CD4-positive, alpha-beta T cell (primary cell): ENCODE measurements around the gene TEN1. TPM values are rescaled to one million over a fixed set of nuclear protein-coding genes. Genes with fewer than 3 reads are reported as not detected.

Source experiments
- ATAC-seq: fragments of 200-7000 bp; cut with Tn5 transposase; one replicate; pipeline ENCODE4 v1.10.0; 2022; ENCODE audit warnings: mild to moderate bottlenecking; ENCODE audit not compliant: poor library complexity
- CTCF ChIA-PET: fragments of 350-600 bp; sonication (Branson Sonifier 250); formaldehyde crosslinking; loops from one replicate; lab custom pipeline; 2021; ENCODE audit warnings: antibody characterized with exemption, inconsistent platforms; lab: Charles Lee
- POLR2A ChIA-PET: fragments of 350-600 bp; sonication (Branson Sonifier 250); formaldehyde crosslinking; loops from one replicate; lab custom pipeline; 2021; ENCODE audit warnings: antibody characterized with exemption, inconsistent platforms; lab: Charles Lee
- DNase-seq, 14 experiments: peaks; one replicate each; pipeline ENCODE4 v3.0.0-alpha.2; 2013 to 2020; ENCODE audit warnings: mixed read lengths in 2 of 14
- H3K27ac ChIP-seq, 2 donors: one replicate each; pipeline versions ENCODE4 v1.5.1 to v1.7.0; 2013; ENCODE audit warnings: low read length in 2 of 2, low read depth in 1 of 2, mild to moderate bottlenecking in 1 of 2
- H3K27me3 ChIP-seq, 2 experiments: 1 replicate in 1 of 2; 2 replicates in 1 of 2; pipeline versions ENCODE4 v1.6.1 to v1.7.0; 2013; ENCODE audit warnings: low read length in 2 of 2, control low read depth in 1 of 2, mild to moderate bottlenecking in 1 of 2, moderate library complexity in 1 of 2; ENCODE audit not compliant: insufficient read depth in 2 of 2, control insufficient read depth in 1 of 2
- H3K36me3 ChIP-seq: one replicate; pipeline ENCODE4 v1.6.1; 2013; ENCODE audit warnings: low read length, control low read depth; ENCODE audit not compliant: insufficient read depth
- H3K4me1 ChIP-seq: one replicate; pipeline ENCODE4 v1.6.1; 2013; ENCODE audit warnings: low read length, control low read depth; ENCODE audit not compliant: insufficient read depth
- H3K4me3 ChIP-seq: one replicate; pipeline ENCODE4 v1.5.1; 2013; ENCODE audit warnings: mild to moderate bottlenecking, low read length, moderate library complexity
- H3K9me3 ChIP-seq, 2 experiments: 1 replicate in 1 of 2; 2 replicates in 1 of 2; pipeline versions ENCODE4 v1.6.1 to v1.7.0; 2013; ENCODE audit warnings: low read length in 2 of 2, mild to moderate bottlenecking in 2 of 2, control low read depth in 1 of 2, moderate library complexity in 1 of 2; ENCODE audit not compliant: control insufficient read depth in 1 of 2, insufficient read depth in 1 of 2
- H3K27ac Mint-ChIP-seq: one replicate; pipeline ENCODE4 v1.8.0; 2020; ENCODE audit warnings: mixed read lengths
- H3K27me3 Mint-ChIP-seq: one replicate; pipeline ENCODE4 v1.8.0; 2021; ENCODE audit warnings: mixed read lengths
- H3K36me3 Mint-ChIP-seq: one replicate; pipeline ENCODE4 v1.8.0; 2021; ENCODE audit warnings: low read depth, mixed read lengths
- H3K4me1 Mint-ChIP-seq: one replicate; pipeline ENCODE4 v1.8.0; 2021; ENCODE audit warnings: low read depth, mixed read lengths
- H3K4me3 Mint-ChIP-seq: one replicate; pipeline ENCODE4 v1.8.0; 2020; ENCODE audit warnings: mild to moderate bottlenecking, mixed read lengths
- H3K9me3 Mint-ChIP-seq: one replicate; pipeline ENCODE4 v1.8.0; 2020; ENCODE audit warnings: mixed read lengths
- CTCF ChIP-seq: fragments of 200-600 bp; IDR thresholded peaks from one replicate; pipeline ENCODE4 v1.8.0; 2022; ENCODE audit warnings: antibody characterized with exemption, mild to moderate bottlenecking
- intact Hi-C, 2 experiments: fragments of 100-400 bp; cut with DNase I in 1 of 2; cut with micrococcal nuclease in 1 of 2; formaldehyde crosslinking; loops; one replicate each; pipeline versions ENCODE4 v1.15.1 to v1.9.0; 2023 to 2025; cut with DNase I, micrococcal nuclease
- total RNA-seq, 174 experiments: library from RNA in 2 of 174; stranded (reverse) in 2 of 174; gene quantifications; one replicate each; pipeline ENCODE4 v1.2.3 and lab custom pipeline; 2021 to 2026

The TEN1 gene
- total RNA-seq, 2 experiments from 2014 or later, result 13.0 to 13.8 TPM

- DNase-seq, result peak in 1 of 14 experiments; percentile 8
- no peaks in the 10 kb centered on the region for H3K9me3 Mint-ChIP-seq
- H3K27me3 Mint-ChIP-seq, result no peaks in the 10 kb centered on the region
- no peak overlapping the region for H3K27ac ChIP-seq
- no peak overlapping the region for H3K4me3 Mint-ChIP-seq
- no peak for TF ChIP-seq CTCF
- H3K4me1 Mint-ChIP-seq, result no peaks in the 10 kb centered on the region
- H3K27me3 ChIP-seq, result no peaks in the 10 kb centered on the region
- no peak for ATAC-seq
- no peak overlapping the region for H3K27ac Mint-ChIP-seq
- no peak overlapping the region for H3K4me3 ChIP-seq
- H3K9me3 ChIP-seq, result no peaks in the 10 kb centered on the region
- peaks cover 8% of the 10 kb centered on the region for H3K36me3 ChIP-seq
- POLR2A ChIA-PET, result no interaction called here
- intact Hi-C loops, result no loop called here
- peaks cover 4% of the 10 kb centered on the region for H3K36me3 Mint-ChIP-seq
- CTCF ChIA-PET, result interaction anchor here (1.5 to 2.9 kb wide), 2 partner anchors 10 to 98 kb away, joined by 6 to 13 read pairs; no protein-coding TSS in a partner anchor
- no peaks in the 10 kb centered on the region for H3K4me1 ChIP-seq
These were observed 24.9 kb downstream of the TEN1 start for GRCh38 chr17:76003915-76004314.

GRCh38 chr17:76004750-76005262 is 25.8 kb downstream of the TEN1 start:
- Mint-ChIP-seq H3K9me3 (no peaks in the 10 kb centered on the region), H3K4me3 (no peak overlapping the region), H3K27ac (no peak overlapping the region), H3K27me3 (no peaks in the 10 kb centered on the region), H3K4me1 (no peaks in the 10 kb centered on the region), H3K36me3 (peaks cover 4% of the 10 kb centered on the region)
- ATAC-seq (no peak), DNase-seq (peak in 1 of 14 experiments; percentile 17)
- Histone ChIP-seq H3K4me3 (no peak overlapping the region), H3K4me1 (no peaks in the 10 kb centered on the region), H3K27me3 (no peaks in the 10 kb centered on the region), H3K36me3 (peaks cover 8% of the 10 kb centered on the region), H3K27ac (no peak overlapping the region), H3K9me3 (no peaks in the 10 kb centered on the region)
- CTCF ChIA-PET, result interaction anchor here (0.7 to 2.9 kb wide), 6 partner anchors 8 to 99 kb away, joined by 3 to 13 read pairs (median 4); partner anchors contain the start of gene EXOC7
- intact Hi-C loops, result loop anchor here (1.0 to 5.0 kb wide), 2 partner anchors 100 to 243 kb away; no protein-coding TSS in a partner anchor
- no peak for TF ChIP-seq CTCF
- POLR2A ChIA-PET, result interaction anchor here (0.9 kb wide), 1 partner anchor 100 kb away, joined by 4 read pairs; no protein-coding TSS in a partner anchor

- no peak overlapping the region for H3K4me3 ChIP-seq
- no peaks in the 10 kb centered on the region for H3K27me3 ChIP-seq
- H3K4me1 ChIP-seq, result no peaks in the 10 kb centered on the region
- Mint-ChIP-seq H3K9me3 (no peaks in the 10 kb centered on the region), H3K27ac (no peak overlapping the region), H3K4me3 (no peak overlapping the region), H3K36me3 (peaks cover 4% of the 10 kb centered on the region), H3K27me3 (no peaks in the 10 kb centered on the region), H3K4me1 (no peaks in the 10 kb centered on the region)
- CTCF ChIA-PET, result interaction anchor here (0.6 to 2.9 kb wide), 8 partner anchors 8 to 100 kb away, joined by 3 to 13 read pairs (median 4); partner anchors contain the start of gene EXOC7
- TF ChIP-seq CTCF, result peak; percentile 77
- intact Hi-C loops, result loop anchor here (1.0 to 5.0 kb wide), 2 partner anchors 100 to 243 kb away; no protein-coding TSS in a partner anchor
- H3K27ac ChIP-seq, result no peak overlapping the region
- H3K36me3 ChIP-seq, result peaks cover 6% of the 10 kb centered on the region
- DNase-seq (peak; percentile 63 to 90 (median 78)), ATAC-seq (peak; percentile 55)
- no peaks in the 10 kb centered on the region for H3K9me3 ChIP-seq
- POLR2A ChIA-PET, result interaction anchor here (0.9 kb wide), 1 partner anchor 100 kb away, joined by 4 read pairs; no protein-coding TSS in a partner anchor
These were observed 26.5 kb downstream of the TEN1 start for GRCh38 chr17:76005263-76006149.
